A673 (cell line): ENCODE measurements around the gene GLCE. TPM values are rescaled to one million over a fixed set of nuclear protein-coding genes. Genes with fewer than 3 reads are reported as not detected.

Experiments
- BruUV-seq: library from RNA; stranded (reverse); fragments of 400-500 nt; replicated peaks from 2 replicates; lab custom pipeline; 2021; lab: Mats Ljungman, UMichigan
- CTCF ChIA-PET: fragments of 300-600 bp; sonication (Branson Sonifier 250); formaldehyde crosslinking; loops from one replicate; lab custom pipeline; 2022; ENCODE audit warnings: antibody characterized with exemption; lab: Charles Lee
- POLR2A ChIA-PET: fragments of 300-600 bp; sonication (Branson Sonifier 250); formaldehyde crosslinking; loops from one replicate; lab custom pipeline; 2022; ENCODE audit warnings: antibody characterized with exemption; ENCODE audit not compliant: low non-redundant PET; lab: Charles Lee
- DNase-seq: peaks from one replicate; pipeline ENCODE4 v3.0.0-alpha.2; 2015; ENCODE audit warnings: low spot score
- H3K27ac ChIP-seq: fragments of 200-600 bp; sonication (generic); 2 replicates; pipeline ENCODE4 v1.5.1; 2016; ENCODE audit warnings: mixed run types, low read depth, mild to moderate bottlenecking, mixed read lengths, antibody characterized with exemption, low read length; ENCODE audit not compliant: poor library complexity, severe bottlenecking
- H3K27me3 ChIP-seq: fragments of 200-600 bp; sonication (generic); replicated peaks from 2 replicates; pipeline ENCODE4 v1.6.1; 2017; ENCODE audit warnings: mixed run types, low read depth, mild to moderate bottlenecking, mixed read lengths, antibody characterized with exemption, low read length; ENCODE audit not compliant: insufficient read depth, poor library complexity
- H3K36me3 ChIP-seq: fragments of 200-600 bp; sonication (generic); 2 replicates; pipeline ENCODE4 v1.6.1; 2016; ENCODE audit warnings: mixed run types, mild to moderate bottlenecking, mixed read lengths, antibody characterized with exemption, low read length; ENCODE audit not compliant: insufficient read depth, poor library complexity, severe bottlenecking
- H3K4me1 ChIP-seq: fragments of 200-600 bp; sonication (generic); 2 replicates; pipeline ENCODE4 v1.6.1; 2017; ENCODE audit warnings: mixed run types, mild to moderate bottlenecking, mixed read lengths, antibody characterized with exemption, low read length; ENCODE audit not compliant: insufficient read depth, poor library complexity, severe bottlenecking
- H3K4me3 ChIP-seq: fragments of 200-600 bp; sonication (generic); 2 replicates; pipeline ENCODE4 v1.5.1; 2016; ENCODE audit warnings: low read depth, mixed run types, mild to moderate bottlenecking, mixed read lengths, low read length; ENCODE audit not compliant: poor library complexity, severe bottlenecking
- H3K9me3 ChIP-seq: fragments of 200-600 bp; sonication (generic); 2 replicates; pipeline ENCODE4 v1.6.1; 2016; ENCODE audit warnings: mixed run types, low read depth, mild to moderate bottlenecking, mixed read lengths, antibody characterized with exemption, low read length; ENCODE audit not compliant: poor library complexity, severe bottlenecking
- CTCF ChIP-seq: fragments of 300-800, 200-600 bp; sonication (generic); conservative IDR thresholded peaks from 2 replicates; pipeline ENCODE4 v1.5.1; 2017; ENCODE audit warnings: low read depth, mild to moderate bottlenecking, antibody characterized with exemption, low read length, moderate library complexity, mixed read lengths
- EZH2 ChIP-seq: fragments of 200-600 bp; sonication (generic); IDR thresholded peaks from 2 replicates; pipeline ENCODE4 v1.6.1; 2017; ENCODE audit warnings: borderline replicate concordance, low read depth, mild to moderate bottlenecking, mixed read lengths, antibody characterized with exemption, low read length; ENCODE audit not compliant: poor library complexity, severe bottlenecking
- intact Hi-C: fragments of 100-400 bp; cut with micrococcal nuclease; formaldehyde crosslinking; loops from one replicate; pipeline ENCODE4 v1.10.0; 2022; ENCODE audit not compliant: unreplicated experiment
- total RNA-seq: library from RNA; stranded (reverse); gene quantifications from 2 replicates; pipeline ENCODE4 v1.2.3, GENCODE V29; 2021

Gene GLCE
- total RNA-seq, 1 experiment from 2014 or later, result 44.6 TPM

DNA sequence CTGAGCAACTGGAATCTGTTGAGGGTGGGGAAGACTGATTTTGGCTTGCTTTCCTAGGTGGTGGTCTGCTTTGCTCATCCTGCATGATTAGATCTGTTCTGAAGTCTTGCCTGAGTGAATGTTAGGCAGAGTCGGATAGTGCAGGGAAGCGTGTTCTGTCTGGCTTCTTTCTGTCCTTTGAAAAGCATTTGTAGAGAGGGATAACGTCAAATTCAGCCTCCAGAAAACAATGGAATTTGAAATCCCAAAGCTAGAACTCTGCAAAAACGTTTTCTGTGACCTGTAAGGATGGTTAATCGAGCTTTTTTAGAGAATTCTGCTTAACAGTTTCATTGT is 1.4 kb downstream of the GLCE start:
- H3K27me3 ChIP-seq, result no peaks in the 10 kb centered on the region
- DNase-seq, result no peak
- TF ChIP-seq EZH2 (no peak), CTCF (no peak; the same call in 1 of the 2 replicates)
- POLR2A ChIA-PET, result interaction anchor here (0.5 kb wide), 1 partner anchor 13 kb away, joined by 3 read pairs; no protein-coding TSS in a partner anchor
- BruUV-seq, result no TSS peak
- CTCF ChIA-PET, result no interaction called here
- peaks cover 38% of the 10 kb centered on the region for H3K4me1 ChIP-seq
- H3K9me3 ChIP-seq, result no peaks in the 10 kb centered on the region
- intact Hi-C loops, result loop anchor here (5.0 to 10.0 kb wide), 3 partner anchors 80 to 230 kb away; no protein-coding TSS in a partner anchor
- H3K36me3 ChIP-seq, result no peaks in the 10 kb centered on the region
- H3K4me3 ChIP-seq, result peak overlapping the region; percentile 96
- peak overlapping the region; percentile 95 for H3K27ac ChIP-seq

GRCh38 chr15:69163141-69163669 is 2.8 kb downstream of the GLCE start:
- peak overlapping the region; percentile 44 for H3K27ac ChIP-seq
- intact Hi-C loops, result loop anchor here (5.0 to 10.0 kb wide), 3 partner anchors 81 to 229 kb away; no protein-coding TSS in a partner anchor

GRCh38 chr15:69164807-69165636 is 4.6 kb downstream of the GLCE start:
- POLR2A ChIA-PET, result no interaction called here
- peak overlapping the region; percentile 75 for H3K27ac ChIP-seq
- H3K4me1 ChIP-seq, result peaks cover 46% of the 10 kb centered on the region
- intact Hi-C loops, result loop anchor here (5.0 to 10.0 kb wide), 3 partner anchors 83 to 227 kb away; no protein-coding TSS in a partner anchor
- no peaks in the 10 kb centered on the region for H3K27me3 ChIP-seq
- H3K36me3 ChIP-seq, result no peaks in the 10 kb centered on the region
- BruUV-seq, result no TSS peak
- no peaks in the 10 kb centered on the region for H3K9me3 ChIP-seq
- CTCF ChIA-PET, result interaction anchor here (0.5 kb wide), 1 partner anchor 298 kb away, joined by 3 read pairs; no protein-coding TSS in a partner anchor
- peak; percentile 77 for DNase-seq
- no peak overlapping the region for H3K4me3 ChIP-seq
- TF ChIP-seq CTCF (no peak), EZH2 (no peak)

More at GRCh38 chr15:69163141-69163669, 2.8 kb downstream of the GLCE start:
- Histone ChIP-seq H3K36me3 (no peaks in the 10 kb centered on the region), H3K9me3 (no peaks in the 10 kb centered on the region), H3K4me1 (peaks cover 49% of the 10 kb centered on the region), H3K4me3 (peak overlapping the region; percentile 96), H3K27me3 (no peaks in the 10 kb centered on the region)
- CTCF ChIA-PET, result no interaction called here
- no peak for DNase-seq
- no TSS peak for BruUV-seq
- POLR2A ChIA-PET, result no interaction called here
- no peak for TF ChIP-seq EZH2
- no peak for TF ChIP-seq CTCF
